ENCODE measurements around the gene SH3PXD2B.
"Not testable (repeated sequence)": the region's sequence is repeated elsewhere in the genome, so short reads cannot be mapped to it uniquely, and the experiment has no call there.

Gene SH3PXD2B

DNA sequence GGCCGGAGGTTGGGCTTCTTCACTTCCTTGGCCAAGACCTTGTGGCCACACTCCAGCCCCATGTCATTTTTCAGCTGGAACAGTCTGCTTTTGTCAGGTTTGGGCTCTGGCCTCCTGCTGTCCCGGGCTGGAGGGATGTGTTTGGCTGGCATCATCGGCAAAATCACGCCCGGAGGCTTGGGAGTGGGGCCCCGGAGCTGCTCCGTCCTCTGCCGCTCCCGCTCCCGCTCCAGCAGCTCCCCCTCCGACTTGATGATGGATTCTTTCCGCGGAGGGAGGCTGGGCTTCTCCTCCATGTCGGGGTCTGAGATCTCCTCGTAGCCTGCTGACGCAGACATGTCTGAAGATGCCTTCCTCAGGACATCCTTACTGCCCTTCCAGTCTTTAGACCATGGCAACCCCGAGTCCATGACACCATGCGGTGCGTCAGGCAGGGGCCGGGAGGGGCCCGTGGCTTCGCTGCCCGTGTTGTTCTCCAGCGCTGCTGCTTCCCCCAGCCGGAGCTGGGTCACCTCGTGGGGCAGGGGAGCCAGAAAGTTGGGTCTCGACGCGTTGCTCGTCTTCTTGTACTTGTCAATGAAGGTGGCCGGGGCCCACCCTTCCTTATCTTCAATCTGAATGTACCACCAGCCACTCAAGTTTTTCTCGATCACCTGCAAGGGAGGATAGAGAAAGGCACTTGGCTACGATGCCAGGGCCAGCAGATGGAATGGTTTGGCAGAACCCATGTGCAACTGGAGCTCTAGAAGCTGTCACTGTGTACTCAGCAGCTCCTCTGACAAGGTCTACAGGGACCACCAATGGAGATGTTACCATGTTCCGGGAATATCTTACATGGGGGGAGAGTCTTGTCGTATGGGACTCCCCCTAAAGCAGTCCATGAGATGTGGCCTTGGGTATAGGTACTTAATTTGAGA is 114.8 kb downstream of the SH3PXD2B start:
- H3K4me3 ChIP-seq (ENCODE audit: low read length): no peak overlapping the region
- H3K4me1 ChIP-seq (ENCODE audit: control insufficient read depth, insufficient read depth, low read length): no peaks in the 10 kb centered on the region
- peaks cover 82% of the 10 kb centered on the region for H3K36me3 ChIP-seq (ENCODE audit: control insufficient read depth, insufficient read depth, low read length, severe bottlenecking)
- H3K9ac ChIP-seq (ENCODE audit: low read length): no peak overlapping the region
- no peaks in the 10 kb centered on the region for H3K9me3 ChIP-seq (ENCODE audit: control insufficient read depth, low read length)
- no peaks in the 10 kb centered on the region for H3K27me3 ChIP-seq (replicated peaks; ENCODE audit: control insufficient read depth, insufficient read depth, low read length)
- DNase-seq (ENCODE audit: low read depth): no peak

DNA sequence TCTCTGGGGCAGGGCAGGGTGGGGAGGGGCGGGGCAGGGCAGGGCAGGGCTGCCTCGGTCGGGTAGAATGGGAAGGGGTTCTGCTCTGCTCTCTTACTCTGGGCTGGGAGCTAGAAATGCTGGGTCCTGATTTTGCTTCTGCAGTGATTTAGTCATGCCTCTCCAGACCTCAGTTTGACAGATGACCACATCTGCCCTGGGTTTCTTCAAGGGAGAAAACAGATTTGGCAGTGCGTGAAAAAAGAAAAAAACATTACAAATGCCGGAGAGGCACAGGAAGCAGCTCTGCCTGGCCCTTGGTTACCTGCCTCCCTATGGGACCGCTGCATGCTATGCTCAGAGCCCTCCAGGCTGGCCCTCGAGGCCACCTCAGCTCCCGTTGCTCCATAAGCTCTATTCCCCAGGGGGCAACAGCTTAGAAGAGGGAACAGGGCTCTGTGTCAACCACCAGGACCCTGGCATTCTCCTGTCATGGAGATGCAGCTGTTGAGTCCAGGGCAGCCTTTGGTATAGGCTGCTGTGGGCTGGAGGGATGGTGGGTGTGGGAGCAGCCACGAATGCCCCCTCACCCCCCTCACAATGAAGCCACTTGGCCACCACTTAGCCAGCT is 117.5 kb downstream of the SH3PXD2B start:
- DNase-seq (ENCODE audit: low read depth): no peak
- no peak overlapping the region for H3K9ac ChIP-seq (ENCODE audit: low read length)
- no peaks in the 10 kb centered on the region for H3K27me3 ChIP-seq (replicated peaks; ENCODE audit: control insufficient read depth, insufficient read depth, low read length)
- no peaks in the 10 kb centered on the region for H3K9me3 ChIP-seq (ENCODE audit: control insufficient read depth, low read length)
- H3K36me3 ChIP-seq (ENCODE audit: control insufficient read depth, insufficient read depth, low read length, severe bottlenecking): peaks cover 72% of the 10 kb centered on the region
- H3K4me1 ChIP-seq (ENCODE audit: control insufficient read depth, insufficient read depth, low read length): no peaks in the 10 kb centered on the region
- H3K4me3 ChIP-seq (ENCODE audit: low read length): no peak overlapping the region

DNA sequence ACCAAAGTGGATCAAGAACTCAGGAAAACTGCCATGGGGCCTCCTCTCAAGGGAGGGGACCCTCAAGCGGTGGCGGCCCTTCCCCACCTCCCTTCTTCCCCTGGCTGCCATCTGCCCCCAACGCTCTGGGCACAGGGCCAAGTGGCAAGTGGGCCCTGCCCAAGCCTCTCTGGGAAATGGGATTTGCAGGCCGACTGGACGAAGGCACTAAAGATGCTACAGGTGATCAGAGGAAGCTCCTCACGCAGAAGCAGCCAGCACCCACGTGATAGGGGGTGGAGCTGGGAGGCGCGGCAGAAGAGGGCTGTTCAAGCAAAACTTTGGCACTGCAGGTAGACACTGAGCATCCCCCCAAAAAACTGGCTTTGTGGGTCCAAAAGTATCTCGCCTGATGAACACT is 118.1 kb downstream of the SH3PXD2B start:
- H3K27me3 ChIP-seq (replicated peaks; ENCODE audit: control insufficient read depth, insufficient read depth, low read length): no peaks in the 10 kb centered on the region
- H3K36me3 ChIP-seq (ENCODE audit: control insufficient read depth, insufficient read depth, low read length, severe bottlenecking): peaks cover 69% of the 10 kb centered on the region
- H3K9me3 ChIP-seq (ENCODE audit: control insufficient read depth, low read length): no peaks in the 10 kb centered on the region
- no peak overlapping the region for H3K4me3 ChIP-seq (ENCODE audit: low read length)
- H3K9ac ChIP-seq (ENCODE audit: low read length): no peak overlapping the region
- no peak for DNase-seq (ENCODE audit: low read depth)
- no peaks in the 10 kb centered on the region for H3K4me1 ChIP-seq (ENCODE audit: control insufficient read depth, insufficient read depth, low read length)

DNA sequence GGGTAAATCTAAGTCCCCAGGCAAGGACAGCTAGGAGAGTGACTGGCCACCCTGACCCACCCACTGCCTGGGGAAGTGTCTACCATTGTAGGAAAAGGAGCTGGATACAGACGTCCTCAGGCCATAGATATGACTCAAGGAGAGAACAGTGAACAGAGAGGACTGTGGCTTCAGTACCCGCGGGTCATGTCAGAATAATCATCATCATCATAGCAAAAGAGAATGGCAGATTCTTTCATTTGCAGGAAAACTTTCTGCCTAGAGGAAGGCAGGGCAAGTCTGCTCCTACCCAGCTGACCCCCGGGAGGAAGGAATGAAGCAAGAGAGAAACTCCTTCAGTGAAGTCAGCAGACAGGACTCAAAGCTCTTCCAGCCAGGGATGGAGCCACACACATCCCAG is 118.6 kb downstream of the SH3PXD2B start:
- H3K36me3 ChIP-seq (ENCODE audit: control insufficient read depth, insufficient read depth, low read length, severe bottlenecking): peaks cover 63% of the 10 kb centered on the region
- H3K4me1 ChIP-seq (ENCODE audit: control insufficient read depth, insufficient read depth, low read length): no peaks in the 10 kb centered on the region
- no peak overlapping the region for H3K9ac ChIP-seq (ENCODE audit: low read length)
- H3K9me3 ChIP-seq (ENCODE audit: control insufficient read depth, low read length): no peaks in the 10 kb centered on the region
- no peaks in the 10 kb centered on the region for H3K27me3 ChIP-seq (replicated peaks; ENCODE audit: control insufficient read depth, insufficient read depth, low read length)
- DNase-seq (ENCODE audit: low read depth): no peak
- H3K4me3 ChIP-seq (ENCODE audit: low read length): no peak overlapping the region

DNA sequence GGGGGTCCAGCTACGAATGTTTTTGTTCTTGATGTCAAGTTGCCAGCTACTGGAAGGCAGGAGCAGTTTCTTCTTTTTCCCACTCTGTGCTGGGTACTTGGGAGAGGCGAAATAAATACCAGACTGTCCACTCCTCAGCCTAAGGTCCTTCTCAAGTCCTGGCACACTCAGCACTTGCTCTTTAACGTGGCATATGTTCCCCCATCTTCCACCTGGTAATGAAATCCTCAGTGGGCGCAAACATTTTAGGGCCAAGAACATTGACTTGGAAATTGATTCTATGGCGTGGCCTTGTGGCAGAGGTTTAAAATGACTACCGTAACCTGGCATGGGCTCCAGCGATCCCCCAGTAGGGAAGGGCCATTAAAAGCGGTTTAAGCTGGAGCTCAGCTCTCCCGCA is 119.7 kb downstream of the SH3PXD2B start:
- Histone ChIP-seq H3K4me1 (ENCODE audit: control insufficient read depth, insufficient read depth, low read length) (no peaks in the 10 kb centered on the region), H3K9me3 (ENCODE audit: control insufficient read depth, low read length) (no peaks in the 10 kb centered on the region), H3K9ac (ENCODE audit: low read length) (no peak overlapping the region), H3K36me3 (ENCODE audit: control insufficient read depth, insufficient read depth, low read length, severe bottlenecking) (peaks cover 53% of the 10 kb centered on the region), H3K4me3 (ENCODE audit: low read length) (no peak overlapping the region), H3K27me3 (replicated peaks; ENCODE audit: control insufficient read depth, insufficient read depth, low read length) (no peaks in the 10 kb centered on the region)
- no peak for DNase-seq (ENCODE audit: low read depth)

DNA sequence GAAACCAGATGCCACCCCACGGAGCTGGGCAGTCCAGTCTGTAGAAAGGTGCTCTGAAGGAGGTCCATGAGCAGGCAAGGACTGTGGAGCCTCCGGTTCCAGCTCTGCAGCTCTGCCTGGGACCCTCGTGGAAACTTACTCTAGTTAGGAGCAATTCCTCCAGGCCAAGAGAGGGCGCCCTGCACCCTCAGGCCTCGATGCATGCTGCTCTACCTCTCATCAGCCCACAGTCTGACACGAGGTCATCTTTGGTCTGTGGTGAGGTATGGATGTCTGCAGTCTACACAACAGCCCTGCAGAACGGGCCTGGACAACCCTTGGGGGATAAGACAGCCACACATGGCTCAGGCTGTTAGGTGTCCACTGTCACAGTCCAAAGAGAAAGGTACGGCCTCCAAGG is 120.1 kb downstream of the SH3PXD2B start:
- no peak overlapping the region for H3K9ac ChIP-seq (ENCODE audit: low read length)
- no peaks in the 10 kb centered on the region for H3K27me3 ChIP-seq (replicated peaks; ENCODE audit: control insufficient read depth, insufficient read depth, low read length)
- H3K4me3 ChIP-seq (ENCODE audit: low read length): no peak overlapping the region
- DNase-seq (ENCODE audit: low read depth): no peak
- no peaks in the 10 kb centered on the region for H3K4me1 ChIP-seq (ENCODE audit: control insufficient read depth, insufficient read depth, low read length)
- H3K36me3 ChIP-seq (ENCODE audit: control insufficient read depth, insufficient read depth, low read length, severe bottlenecking): peaks cover 49% of the 10 kb centered on the region
- no peaks in the 10 kb centered on the region for H3K9me3 ChIP-seq (ENCODE audit: control insufficient read depth, low read length)

DNA sequence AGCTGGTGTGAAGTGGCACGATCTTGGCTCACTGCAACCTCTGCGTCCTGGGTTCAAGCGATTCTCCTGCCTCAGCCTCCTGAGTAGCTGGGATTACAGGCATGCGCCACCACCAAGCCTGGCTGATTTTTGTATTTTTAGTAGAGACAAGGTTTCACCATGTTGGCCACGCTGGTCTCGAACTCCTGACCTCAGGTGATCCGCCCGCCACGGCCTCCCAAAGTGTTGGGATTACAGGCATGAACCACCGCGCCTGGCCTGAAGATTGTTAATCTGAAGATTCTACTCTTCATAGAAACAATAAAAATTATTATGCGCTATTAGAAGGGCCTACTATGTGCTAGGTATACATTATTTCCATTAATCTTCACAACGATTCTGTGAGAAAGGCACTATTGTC is 127.4 kb downstream of the SH3PXD2B start:
- H3K9me3 ChIP-seq (ENCODE audit: control insufficient read depth, low read length); H3K9ac ChIP-seq (ENCODE audit: low read length); H3K36me3 ChIP-seq (ENCODE audit: control insufficient read depth, insufficient read depth, low read length, severe bottlenecking); H3K27me3 ChIP-seq (replicated peaks; ENCODE audit: control insufficient read depth, insufficient read depth, low read length); H3K4me3 ChIP-seq (ENCODE audit: low read length); DNase-seq (ENCODE audit: low read depth); H3K4me1 ChIP-seq (ENCODE audit: control insufficient read depth, insufficient read depth, low read length): not testable (repeated sequence)

DNA sequence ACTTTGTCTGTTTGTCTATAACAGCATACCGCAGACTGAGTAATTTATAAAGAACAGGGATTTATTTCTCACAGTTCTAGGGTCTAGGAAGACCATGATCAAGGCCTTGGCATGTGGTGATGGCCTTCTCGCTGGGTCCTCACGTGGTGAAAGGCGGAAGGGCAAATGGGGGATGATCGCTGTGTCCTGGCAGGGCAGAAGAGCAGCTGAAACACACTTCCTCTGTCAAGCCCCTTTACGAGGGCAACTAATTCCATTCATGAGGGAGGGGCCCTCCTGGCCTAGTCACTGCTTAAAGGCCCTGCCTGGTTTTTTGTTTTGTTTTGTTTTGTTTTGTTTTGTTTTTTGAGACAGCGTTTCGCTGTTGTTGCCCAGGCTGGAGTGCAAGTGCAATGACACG is 128.9 kb downstream of the SH3PXD2B start:
- Histone ChIP-seq H3K27me3 (replicated peaks; ENCODE audit: control insufficient read depth, insufficient read depth, low read length) (no peaks in the 10 kb centered on the region), H3K9ac (ENCODE audit: low read length) (no peak overlapping the region), H3K4me3 (ENCODE audit: low read length) (no peak overlapping the region), H3K4me1 (ENCODE audit: control insufficient read depth, insufficient read depth, low read length) (peaks cover 11% of the 10 kb centered on the region), H3K36me3 (ENCODE audit: control insufficient read depth, insufficient read depth, low read length, severe bottlenecking) (no peaks in the 10 kb centered on the region), H3K9me3 (ENCODE audit: control insufficient read depth, low read length) (no peaks in the 10 kb centered on the region)
- DNase-seq (ENCODE audit: low read depth): no peak

DNA sequence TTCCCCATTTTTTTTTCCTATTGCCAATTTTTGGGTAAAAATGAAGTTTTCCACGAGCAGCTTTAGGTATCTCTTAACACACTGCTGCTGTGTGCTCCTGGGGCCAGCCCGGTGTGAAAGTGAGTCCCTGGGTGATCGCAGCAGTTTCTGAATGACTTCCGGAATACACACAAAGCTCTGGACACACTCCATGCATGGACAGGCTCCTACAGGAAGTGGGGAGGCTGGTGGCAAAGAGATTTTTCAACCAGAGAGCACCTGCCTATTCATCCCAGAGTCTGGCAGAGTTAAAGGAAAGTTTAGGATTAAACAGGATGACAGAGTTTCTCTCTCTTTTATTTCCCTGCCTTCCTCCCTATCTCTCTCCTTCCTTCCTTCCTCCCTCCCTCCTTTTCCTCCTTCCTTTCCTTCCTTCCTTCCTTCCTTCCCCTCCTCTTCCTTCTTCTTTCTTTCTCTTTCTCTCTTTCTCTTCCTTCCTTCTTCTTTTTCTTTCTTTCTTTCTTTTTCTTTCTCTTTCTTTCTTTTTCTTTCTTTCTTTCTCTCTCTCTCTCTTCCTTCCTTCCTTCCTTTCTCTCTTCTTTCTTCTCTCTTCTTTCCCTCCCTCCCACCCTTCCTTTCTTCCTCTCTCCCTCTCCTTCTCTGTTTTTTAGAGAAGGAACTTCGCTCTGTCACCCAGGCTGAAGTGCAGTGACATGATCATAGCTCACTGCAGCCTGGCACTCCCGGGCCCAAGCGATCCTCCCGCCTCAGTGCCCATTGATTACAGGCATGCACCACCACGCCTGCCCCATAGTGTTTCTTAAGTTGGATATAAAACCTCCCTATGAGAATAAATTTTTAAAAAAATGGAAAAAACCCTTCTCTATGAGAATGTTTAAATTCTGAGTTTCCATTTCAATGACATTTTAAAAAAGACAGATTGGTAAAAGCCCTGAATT is 132.0 kb downstream of the SH3PXD2B start:
- no peak overlapping the region for H3K4me3 ChIP-seq (ENCODE audit: low read length)
- no peaks in the 10 kb centered on the region for H3K27me3 ChIP-seq (replicated peaks; ENCODE audit: control insufficient read depth, insufficient read depth, low read length)
- no peaks in the 10 kb centered on the region for H3K9me3 ChIP-seq (ENCODE audit: control insufficient read depth, low read length)
- no peak overlapping the region for H3K9ac ChIP-seq (ENCODE audit: low read length)
- DNase-seq (ENCODE audit: low read depth): no peak
- H3K4me1 ChIP-seq (ENCODE audit: control insufficient read depth, insufficient read depth, low read length): peaks cover 26% of the 10 kb centered on the region
- H3K36me3 ChIP-seq (ENCODE audit: control insufficient read depth, insufficient read depth, low read length, severe bottlenecking): no peaks in the 10 kb centered on the region

DNA sequence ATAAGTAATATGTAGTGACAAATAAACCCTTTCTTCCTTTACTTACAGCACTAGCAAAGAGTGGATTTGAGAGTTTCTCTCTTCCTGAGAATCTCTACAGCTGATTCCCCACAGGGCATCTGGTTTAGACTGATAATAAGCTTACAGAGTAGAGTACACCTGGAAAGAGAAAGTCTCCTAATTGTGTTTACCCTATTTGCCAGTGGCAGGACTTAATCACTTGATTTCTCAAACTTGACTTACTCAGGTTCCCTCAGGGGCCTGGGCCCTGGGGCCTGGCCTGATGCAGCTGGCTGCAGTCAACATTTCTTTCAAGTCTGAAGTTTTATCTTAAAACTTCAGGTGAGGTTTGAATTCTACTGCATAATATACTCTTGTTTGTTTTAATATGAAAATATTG is 132.7 kb downstream of the SH3PXD2B start:
- Histone ChIP-seq H3K4me1 (ENCODE audit: control insufficient read depth, insufficient read depth, low read length) (peaks cover 26% of the 10 kb centered on the region), H3K9me3 (ENCODE audit: control insufficient read depth, low read length) (no peaks in the 10 kb centered on the region), H3K36me3 (ENCODE audit: control insufficient read depth, insufficient read depth, low read length, severe bottlenecking) (no peaks in the 10 kb centered on the region), H3K27me3 (replicated peaks; ENCODE audit: control insufficient read depth, insufficient read depth, low read length) (no peaks in the 10 kb centered on the region), H3K9ac (ENCODE audit: low read length) (no peak overlapping the region), H3K4me3 (ENCODE audit: low read length) (no peak overlapping the region)
- no peak for DNase-seq (ENCODE audit: low read depth)

Data from adipocyte (in vitro differentiated cells).